Ovary (tissue), 3 donors: ENCODE data around the gene ARVCF.

Experiments
- EP300 ChIP-seq: sonication (generic); formaldehyde crosslinking; IDR thresholded peaks from one replicate; pipeline ENCODE4 v1.6.1; 2017; ENCODE audit warnings: antibody characterized with exemption
- POLR2A ChIP-seq: fragments of 450-650 bp; IDR thresholded peaks from one replicate; pipeline ENCODE4 v1.6.1; 2017; ENCODE audit warnings: antibody characterized with exemption, mild to moderate bottlenecking, moderate library complexity
- TF ChIP-seq, protein P1 (sequence below), 3 donors: fragments of 450-650 bp in 2 of 3; fragments of 200-600 bp in 1 of 3; IDR thresholded peaks; one replicate each; pipeline versions ENCODE4 v1.5.1 to v1.8.0; 2016 to 2022; ENCODE audit warnings: antibody characterized with exemption in 3 of 3, mild to moderate bottlenecking in 1 of 3
- donor health status: DM: no; HTN: no; CAD: no.

DNA sequence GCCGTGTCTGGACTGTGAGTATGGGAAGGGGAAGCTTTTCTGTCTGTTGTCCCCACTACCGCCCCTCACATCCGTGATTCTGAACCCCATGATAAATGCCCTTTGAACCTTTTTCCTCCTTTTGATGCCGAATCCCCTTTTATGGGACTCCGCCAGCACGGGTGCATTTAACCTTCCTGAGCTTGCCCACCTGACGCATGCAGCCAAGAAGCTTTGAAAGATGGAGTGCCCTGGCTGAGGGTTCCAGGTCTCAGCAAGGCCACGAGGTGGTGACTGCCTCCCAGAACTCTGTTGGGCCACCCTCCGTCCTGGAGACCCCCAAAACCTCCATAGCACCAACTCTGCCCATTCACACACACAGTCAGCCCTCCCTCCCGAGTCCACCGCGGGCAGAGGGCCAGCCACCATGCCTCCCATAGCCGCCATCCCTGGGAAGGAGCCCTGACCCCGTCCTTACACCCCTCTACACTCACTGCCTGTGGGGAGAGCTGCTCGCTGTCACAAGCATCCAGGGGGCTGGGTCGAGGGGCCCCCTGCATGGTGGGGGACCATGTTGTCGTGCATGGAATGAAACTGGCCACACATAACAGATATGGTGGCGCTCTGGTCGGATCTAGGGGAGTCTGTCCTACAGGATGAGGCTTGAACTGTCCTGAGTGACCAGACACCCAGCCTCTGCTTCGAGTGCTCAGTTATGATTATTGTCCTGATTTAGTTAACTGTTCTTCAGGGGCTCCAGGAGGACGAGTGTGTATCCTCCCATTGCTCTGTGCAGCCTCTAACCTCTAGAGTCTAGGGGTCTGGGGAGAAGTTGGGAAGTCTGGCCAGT is 75.9 kb downstream of the ARVCF start:
- TF ChIP-seq, protein P1, sequence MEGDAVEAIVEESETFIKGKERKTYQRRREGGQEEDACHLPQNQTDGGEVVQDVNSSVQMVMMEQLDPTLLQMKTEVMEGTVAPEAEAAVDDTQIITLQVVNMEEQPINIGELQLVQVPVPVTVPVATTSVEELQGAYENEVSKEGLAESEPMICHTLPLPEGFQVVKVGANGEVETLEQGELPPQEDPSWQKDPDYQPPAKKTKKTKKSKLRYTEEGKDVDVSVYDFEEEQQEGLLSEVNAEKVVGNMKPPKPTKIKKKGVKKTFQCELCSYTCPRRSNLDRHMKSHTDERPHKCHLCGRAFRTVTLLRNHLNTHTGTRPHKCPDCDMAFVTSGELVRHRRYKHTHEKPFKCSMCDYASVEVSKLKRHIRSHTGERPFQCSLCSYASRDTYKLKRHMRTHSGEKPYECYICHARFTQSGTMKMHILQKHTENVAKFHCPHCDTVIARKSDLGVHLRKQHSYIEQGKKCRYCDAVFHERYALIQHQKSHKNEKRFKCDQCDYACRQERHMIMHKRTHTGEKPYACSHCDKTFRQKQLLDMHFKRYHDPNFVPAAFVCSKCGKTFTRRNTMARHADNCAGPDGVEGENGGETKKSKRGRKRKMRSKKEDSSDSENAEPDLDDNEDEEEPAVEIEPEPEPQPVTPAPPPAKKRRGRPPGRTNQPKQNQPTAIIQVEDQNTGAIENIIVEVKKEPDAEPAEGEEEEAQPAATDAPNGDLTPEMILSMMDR (IDR thresholded peaks at IDR 0.05) = no peak
- TF ChIP-seq POLR2A = no peak
- no peak for TF ChIP-seq EP300
